GM19025 (cell line): ENCODE measurements around the gene TXNL4A.
A peak's percentile ranks its signal among the peaks of the same experiment; 100 is the strongest.

ENCODE experiments used
- ATAC-seq: cut with Tn5 transposase; IDR thresholded peaks from one replicate; pipeline ENCODE4 v1.9.1; 2021; ENCODE audit warnings: mild to moderate bottlenecking, low read depth, moderate library complexity; ENCODE audit not compliant: unreplicated experiment

TXNL4A gene

DNA sequence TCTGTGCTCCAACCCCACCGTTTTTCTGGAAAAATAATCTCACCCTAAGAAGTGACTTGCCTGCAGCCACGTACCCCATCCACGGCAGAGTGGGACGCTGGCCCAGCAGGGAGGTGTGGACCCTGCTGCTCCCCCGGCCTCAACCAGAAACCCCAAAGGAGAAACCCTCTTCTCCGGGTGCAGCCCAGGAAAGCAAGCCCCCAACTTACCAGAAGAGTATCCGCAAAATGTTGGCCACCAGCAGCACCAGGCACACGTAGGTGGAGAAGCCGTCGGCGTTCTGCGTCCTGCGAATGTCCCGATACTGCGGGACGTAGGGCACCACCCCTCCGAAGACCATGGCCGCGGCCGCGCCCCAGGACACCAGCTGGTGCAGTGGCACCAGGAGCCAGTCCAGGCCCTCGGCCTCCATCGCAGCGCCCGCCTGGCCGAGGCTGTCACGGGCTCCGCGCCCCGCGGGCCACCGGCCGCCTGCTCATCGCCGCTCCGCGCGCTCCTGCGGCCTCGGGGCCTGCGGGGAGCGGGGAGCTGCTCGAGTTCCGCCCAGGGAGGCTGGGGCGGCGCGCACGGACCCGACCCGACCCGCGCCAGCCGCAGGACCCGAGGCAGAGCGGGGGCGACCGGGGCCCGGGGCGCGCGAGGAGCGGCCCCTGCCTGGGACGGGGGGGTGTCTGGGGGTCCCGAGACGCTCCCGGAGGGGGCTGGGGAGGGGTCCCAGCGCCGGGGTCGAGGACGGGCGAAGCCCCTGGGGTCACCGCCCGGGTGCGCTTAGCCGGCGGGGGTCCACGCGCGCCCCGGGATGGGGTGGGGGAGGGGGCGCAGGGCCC, 37.6 kb downstream of the TXNL4A start:
- peak; percentile 30 for ATAC-seq

DNA sequence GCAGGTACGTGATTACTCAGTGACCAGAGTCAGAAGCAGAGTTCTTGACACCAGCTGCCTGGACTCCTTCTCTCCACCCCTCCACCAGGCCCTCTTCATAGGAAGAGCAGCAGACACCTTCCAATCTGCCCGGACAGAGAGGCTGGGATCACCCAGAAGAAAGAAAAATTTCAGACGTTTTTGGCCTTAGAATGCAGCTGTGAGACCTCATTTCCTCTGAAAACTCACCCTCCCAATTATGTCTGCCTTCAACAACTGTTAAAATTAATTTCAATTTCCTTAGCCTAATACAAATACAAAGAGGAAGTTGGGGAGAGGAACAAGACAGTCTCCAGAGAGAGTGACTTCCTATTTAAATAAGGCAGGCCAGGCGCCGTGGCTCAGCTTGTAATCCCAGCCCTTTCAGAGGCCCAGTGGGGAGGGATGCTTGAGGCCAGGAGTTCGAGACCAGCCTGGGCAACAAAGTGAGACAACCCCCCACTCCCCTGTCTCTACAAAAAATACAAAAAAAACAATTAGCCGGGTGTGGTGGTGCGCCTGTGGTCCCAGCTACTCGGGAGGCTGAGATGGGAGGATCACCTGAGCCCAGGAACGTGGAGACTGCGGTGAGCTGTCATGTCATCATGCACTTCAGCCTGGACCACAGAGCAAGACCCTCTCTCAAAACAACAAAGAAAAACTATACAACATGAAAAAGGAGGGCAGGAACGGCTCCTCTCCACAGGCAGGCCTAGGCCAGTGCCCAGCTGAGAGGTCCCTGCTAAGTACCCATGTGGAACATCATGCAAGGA, 38.5 kb downstream of the TXNL4A start:
- ATAC-seq, result no peak

DNA sequence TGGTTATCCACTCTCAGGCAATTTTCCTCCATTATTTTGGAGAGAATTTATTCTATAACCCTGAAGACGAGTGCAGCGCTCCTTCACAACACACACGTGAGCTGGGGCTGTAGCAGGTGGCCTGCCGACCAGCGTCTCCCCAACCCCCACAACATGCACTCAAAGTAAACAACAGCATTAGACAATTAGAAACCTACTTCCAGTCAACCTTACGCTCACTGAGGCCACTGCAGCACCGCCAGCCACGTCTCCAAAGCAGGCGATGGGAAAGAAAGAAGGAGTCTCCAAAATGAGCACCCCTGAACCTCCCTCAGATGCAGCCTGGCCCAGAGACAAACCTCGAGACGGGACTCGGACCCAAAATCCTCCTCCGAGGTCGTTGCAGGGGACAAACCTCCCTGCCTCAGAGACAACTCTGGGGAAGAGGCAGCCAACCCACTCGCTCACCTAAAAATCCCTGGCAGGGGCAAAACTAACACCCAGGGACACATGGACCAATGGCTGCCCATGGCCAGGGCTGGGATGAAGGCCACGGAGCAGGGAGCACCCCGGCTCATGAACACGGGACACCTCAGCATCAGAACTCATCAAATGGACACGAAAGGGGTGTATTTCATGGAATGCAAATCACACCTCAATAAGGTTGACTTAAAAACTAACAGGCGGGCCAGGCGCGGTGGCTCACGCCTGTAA, 39.5 kb downstream of the TXNL4A start:
- no peak for ATAC-seq

DNA sequence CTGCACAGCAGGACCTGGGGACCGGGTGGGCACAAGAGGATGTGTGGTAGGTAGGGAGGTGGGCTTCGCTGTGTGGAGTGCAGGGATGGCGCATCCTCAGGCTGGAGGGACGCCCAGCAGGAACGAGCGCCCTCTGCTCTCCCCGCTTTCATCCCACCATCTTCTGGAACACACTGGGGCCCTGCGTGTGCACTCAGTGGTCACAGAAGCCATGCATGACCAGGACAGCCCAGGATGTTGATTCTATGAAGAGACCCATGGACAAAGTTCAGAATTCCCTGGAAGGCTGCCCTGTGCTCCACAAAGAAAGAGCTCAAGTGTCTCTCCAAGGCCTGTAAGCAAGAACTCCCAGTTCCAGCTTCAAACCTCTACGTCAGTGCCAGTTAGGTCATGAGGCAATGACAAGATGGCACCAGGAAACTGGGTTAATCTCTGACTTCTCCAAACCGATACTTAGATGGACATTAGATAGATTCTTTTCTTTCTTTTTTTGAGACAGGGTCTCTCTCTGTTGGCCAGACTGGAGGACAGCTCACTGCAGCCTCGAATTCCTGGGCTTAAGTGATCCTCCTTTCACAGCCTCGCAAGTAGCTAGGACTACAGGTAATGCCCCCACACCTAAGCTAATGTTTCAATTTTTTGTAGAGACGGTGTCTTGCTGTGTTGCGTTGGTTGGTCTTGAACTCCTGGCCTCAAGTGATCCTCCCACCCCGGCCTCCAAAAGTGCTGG, 40.3 kb downstream of the TXNL4A start:
- no peak for ATAC-seq

DNA sequence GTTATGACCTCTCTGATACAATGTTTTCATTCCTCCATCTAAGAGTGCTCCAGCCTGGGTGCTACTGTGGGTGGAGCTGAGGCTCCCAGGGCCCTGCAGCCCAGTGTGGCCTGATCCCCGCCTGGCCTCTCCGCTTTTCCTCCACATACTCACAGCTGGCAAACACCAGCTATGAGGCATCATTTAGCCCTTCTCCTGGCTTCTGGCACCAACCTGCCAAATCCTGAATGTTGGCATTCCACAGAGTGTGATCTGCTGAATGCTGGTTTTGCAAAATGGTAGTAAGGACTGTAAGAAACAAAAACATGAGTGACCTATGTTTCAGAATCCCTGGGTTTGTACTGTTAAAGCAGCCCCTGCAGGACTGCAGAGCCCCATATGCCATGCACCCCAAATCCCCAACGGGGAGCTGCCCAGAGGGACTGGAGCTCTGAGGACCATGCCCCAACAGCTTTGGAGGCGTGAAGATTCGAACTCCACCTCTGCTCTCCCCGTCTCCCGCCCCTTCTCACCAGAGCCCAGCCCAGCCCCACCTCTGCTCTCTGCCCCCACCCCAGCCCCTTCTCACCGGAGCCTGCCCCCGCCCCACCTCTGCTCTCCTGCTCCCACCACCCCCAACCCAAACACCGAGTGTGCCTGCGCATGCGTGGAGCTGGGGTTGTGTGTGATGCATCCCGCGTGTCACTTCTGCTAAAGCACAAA, 41.2 kb downstream of the TXNL4A start:
- no peak for ATAC-seq

DNA sequence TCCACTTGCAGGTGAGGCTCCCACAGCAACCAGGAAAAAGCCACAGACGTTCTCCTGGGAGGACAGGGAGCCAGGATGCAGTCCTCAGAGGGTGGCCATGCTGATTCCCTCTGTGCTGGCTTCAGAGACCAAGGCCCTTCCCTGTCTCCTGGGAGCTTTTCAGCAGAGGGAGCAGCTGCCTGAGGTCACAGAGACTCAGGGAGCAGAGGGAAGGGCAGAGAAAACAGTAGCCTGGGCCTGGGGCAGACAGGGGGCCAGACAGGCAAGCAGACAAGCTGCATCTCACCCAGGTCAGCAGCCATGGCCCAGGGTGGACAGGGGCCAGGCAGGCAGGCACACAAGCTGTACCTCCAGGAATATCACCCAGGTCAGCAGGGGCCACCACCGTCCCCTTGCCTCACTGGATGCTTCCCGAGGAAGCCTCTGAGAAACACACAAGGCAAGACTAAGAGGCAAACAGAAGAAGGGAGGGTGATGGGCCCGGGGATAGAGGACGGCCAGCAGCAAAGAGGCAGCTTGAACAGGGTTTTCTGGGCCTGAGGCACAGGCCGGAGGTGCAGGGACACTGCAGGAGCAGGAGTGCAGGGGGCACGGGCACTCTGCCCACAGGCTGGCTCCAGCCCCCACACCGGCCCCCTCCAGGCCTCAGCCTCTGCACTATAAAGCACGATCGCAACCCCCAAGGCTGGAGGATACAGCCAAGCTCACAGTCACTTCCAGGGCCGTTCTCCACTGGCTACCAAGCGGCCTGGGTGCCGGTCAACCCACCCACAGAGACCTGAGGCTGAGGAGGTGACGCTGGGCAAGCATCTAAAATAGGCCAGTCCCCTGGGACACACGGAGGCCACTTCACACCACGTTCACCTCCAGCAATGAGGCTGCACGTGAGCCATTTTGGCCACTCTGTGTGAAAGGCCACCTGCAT, 43.0 kb downstream of the TXNL4A start:
- no peak for ATAC-seq

DNA sequence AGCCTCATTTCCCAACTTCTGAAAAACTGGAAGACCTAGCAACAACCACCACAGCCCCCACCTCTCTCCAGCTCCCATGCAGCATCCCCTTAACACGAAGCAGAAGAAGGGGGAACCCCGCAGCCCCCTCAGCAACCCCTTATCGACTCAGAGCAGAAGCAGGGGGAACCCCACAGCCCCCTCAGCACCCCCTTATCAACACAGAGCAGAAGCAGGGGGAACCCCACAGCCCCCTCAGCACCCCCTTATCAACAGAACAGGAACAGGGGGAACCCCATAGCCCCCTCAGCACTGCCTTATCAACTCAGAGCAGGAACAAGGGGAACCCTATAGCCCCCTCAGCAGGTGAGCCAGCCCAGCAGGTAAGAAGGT, 43.6 kb downstream of the TXNL4A start:
- ATAC-seq, result peak; percentile 7

DNA sequence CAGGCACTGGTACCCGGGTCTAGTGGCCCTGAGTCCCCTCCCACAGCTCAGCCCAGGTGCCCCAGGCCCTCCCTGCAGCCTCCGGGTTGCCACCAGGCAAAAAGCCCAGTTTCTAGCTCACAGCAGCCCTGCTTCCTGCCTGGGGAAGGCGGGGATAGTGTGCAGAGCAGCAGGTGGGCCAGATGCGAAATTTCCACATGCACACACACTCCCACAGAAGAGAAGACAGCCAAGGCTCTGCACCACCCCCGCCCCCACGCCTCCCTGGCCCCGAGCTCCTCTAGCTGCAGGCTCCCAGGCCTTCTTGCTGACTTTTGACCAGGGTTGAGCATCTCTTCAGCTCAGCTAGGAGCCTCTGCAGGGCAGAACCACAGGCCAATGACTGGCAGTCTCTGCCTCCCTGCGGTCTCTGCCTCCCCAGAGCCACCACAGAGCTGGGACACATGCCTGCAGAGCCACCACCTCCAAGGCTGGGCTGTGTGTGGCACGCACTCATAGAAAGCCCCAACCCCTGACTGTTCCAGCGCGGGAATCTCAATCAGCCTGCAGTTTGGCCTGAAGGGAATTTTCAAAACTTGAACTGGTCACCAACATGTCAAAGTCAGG, 44.1 kb downstream of the TXNL4A start:
- peak; percentile 46 for ATAC-seq

DNA sequence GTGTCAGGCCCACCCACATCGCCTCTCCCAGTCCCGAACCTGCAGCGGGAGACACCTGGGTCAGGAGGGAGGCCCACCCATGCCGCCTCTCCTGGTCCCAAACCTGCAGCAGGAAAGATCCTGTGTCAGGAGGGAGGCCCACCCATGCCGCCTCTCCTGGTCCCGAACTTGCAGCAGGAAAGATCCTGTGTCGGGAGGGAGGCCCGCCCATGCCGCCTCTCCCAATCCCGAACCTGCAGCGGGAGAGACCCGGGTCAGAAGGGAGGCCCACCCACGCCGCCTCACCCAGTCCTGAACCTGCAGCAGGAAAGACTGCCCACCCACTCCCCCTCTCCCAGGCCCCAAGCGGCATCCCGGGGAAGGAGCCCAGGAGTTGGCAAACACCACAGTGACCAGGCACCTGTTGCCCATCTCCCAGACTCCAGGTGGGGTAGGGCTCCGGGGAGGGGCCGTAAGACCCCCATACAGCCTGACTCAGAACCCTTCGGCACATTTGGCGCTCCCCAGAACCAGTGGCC, 44.7 kb downstream of the TXNL4A start:
- ATAC-seq, result no peak

DNA sequence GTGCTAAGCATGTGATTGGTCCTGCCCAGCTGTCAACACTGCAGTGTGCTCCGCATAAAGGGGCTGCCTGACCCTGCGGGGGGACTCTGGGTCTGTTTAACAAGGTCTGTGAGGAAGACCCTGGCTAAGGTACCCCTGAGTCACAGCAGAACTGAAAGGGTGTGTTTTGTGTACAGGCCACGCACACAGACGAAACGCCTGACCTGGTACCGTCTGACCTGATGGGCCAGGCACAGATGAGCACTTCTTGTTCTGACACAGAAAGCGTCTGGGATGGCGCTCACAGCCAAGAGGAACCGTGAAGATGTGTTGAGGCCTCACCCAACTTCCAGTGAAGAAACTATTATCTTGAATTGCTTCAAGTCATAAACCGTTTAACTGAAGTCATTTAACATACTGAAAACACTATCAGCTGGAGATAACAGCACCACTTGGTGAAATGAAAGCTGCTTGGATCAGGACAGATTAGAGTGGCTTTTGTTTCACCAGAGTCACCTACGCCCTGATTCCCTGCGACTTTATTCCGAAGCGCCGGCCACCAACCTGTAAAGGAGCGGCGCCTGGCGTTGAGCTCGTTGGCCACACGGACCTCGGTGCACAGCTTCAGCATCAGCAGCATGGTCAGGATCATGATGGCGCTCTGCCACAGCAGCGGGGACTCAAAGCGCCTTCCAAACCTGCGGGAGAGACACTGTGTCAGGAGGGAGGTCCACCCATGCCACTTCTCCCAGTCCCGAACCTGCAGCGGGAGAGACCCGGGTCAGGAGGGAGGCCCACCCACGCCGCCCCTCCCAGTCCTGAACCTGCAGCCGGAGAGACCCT, 45.4 kb downstream of the TXNL4A start:
- ATAC-seq, result no peak

DNA sequence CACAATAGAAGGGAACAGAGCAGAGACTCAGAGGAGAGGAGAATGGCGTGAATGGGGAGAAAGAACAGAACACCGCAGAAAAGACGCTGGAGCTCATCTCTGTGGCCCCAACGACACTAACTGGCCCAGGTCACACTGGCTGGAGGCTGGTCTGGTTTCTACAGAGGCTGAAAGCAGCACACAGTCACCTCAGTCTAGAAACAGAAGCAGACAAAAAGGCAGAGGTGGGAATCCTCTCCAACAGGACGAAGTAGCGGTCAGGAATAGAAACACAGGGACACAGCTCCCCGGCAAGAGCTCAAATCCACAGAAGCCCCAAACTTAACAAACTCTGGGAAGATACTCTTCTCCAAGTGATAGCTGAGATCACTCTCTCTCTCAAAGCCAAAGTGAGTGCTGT, 46.2 kb downstream of the TXNL4A start:
- ATAC-seq, result no peak

DNA sequence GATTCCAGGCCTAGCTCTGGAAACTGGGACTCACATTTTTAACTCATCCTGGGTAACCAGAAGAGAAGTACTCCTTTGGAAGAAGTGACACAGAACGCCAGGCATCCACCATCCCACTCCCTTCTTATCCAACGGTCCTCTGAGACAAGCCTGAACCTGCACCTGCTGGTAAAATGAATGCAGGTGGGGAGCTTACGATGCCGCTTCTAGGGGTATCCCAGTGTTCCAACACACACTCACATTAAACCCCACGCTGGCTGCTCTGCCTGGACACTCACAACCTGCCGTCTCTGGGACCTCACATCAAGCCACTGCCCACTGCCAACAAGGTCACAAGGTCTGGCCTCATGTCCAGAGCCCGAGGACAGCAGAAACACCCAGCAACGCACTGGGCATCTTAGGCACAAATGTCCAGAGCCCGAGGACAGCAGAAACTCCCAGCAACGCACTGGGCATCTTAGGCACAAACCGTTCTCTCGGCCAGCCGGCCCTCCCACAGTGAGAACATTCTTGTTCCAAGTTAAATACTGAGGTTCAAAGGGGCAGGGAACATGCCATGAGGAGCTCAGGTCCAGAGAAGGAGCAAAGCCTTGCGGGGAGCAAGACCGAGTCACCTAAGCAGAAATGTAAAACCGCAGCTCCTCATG, 46.8 kb downstream of the TXNL4A start:
- no peak for ATAC-seq

DNA sequence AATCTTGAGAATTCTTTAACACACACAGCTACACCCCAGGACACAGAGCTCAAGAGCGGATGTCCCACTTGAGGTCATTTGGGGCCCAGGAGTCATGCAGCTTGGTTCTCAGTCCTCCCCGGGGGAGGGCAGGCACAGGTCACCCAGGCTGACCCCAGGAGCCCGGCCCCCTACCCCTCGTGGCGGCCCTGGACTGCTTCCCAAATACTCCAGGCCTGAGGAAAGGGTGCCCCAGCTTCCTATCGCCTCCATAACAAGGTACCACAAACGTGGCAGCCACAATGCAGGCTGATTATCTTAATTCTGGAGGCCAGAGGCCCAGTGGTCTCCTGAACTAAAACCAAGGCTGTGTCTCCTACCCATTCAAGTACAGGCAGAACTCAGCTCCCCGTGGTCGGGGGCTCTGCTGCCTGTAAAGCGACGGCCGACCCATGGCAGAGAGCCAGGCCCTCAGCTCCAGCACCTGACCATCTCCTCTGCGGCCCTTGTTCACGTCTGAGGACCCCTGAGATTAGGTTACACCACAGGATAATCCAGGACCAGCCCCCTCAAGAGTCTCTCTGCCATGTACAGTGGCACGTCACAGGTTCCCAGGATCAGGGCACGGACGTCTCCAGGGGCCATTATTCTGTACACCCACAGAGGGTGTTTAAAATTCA, 47.4 kb downstream of the TXNL4A start:
- ATAC-seq, result no peak

DNA sequence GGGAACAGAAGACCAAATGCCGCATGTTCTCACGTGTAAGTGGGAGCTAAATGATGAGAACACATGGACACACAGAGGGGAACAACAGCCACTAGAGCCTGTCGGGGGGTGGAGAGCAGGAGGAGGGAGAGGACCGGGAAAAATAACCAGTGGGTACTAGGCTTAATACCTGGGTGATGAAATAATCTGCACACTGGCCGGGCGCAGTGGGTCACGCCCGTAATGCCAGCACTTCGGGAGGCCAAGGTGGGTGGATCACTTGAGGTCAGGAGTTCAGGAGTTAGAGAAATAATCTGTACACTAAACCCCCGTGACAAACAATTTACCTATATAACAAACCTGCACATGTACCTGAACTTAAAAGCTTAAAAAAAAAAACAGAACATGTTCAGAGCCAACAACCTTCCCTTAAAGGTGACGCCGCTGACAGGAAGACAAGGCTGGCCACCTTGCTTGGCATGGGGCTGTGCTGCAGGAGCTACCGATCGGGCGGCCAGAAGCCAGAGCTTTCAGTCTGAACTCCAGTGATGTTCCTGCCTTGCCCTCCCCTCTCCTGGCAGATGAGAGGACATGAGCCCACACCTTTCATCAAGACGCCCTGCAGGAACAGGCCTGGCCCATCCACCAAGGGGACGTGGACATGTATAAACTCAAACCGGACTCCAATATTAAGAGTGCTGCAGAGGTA, 48.1 kb downstream of the TXNL4A start:
- no peak for ATAC-seq

DNA sequence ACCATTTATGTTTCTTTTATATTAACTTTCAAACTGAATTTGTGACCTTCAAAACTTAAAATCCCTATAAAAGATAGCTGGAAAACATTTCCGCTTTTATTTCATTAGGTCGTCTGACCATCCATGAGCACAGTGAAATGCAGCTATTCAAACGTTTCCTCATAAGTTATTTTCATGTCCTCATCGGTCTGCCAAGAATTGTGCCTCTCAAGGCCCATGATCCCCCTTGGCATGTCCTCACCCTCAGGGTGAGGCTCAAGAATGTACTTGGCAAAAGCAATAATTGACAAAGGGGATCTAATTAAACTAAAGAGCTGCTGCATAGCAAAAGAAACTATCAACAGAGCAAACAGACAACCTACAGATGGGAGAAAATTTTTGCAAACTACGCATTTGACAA, 49.3 kb downstream of the TXNL4A start:
- no peak for ATAC-seq

DNA sequence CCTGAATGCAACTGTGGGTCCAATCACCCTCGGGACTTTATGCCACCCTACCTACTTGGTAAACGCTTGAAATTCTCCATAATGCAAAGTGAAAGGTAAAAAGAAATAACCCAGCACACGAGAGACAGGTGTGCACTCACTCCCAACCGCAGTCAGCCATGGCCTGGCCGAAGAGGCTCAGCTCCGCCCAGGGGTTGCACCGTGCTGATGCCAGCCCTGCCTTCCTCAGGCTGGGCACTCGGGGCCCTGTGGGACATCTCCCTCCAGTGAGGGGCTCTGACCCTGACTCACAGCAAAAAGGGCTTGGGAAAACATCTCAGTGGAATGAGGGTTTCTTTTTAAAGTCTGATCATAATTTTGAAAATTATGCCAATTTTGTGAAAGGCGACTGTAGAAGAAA, 50.2 kb downstream of the TXNL4A start:
- no peak for ATAC-seq
